CD14-positive monocyte (primary cell): Measurements from ENCODE around the gene CRTC1. TPM values are rescaled to one million over a fixed set of nuclear protein-coding genes. Genes with fewer than 3 reads are reported as not detected.

Source experiments
- DNase-seq, 3 donors: peaks; one replicate each; pipeline ENCODE4 v3.0.0-alpha.2; 2011 to 2022
- H2AFZ ChIP-seq: 2 replicates; pipeline ENCODE4 v1.6.0; 2012; ENCODE audit warnings: mild to moderate bottlenecking, low read depth, low read length, inconsistent platforms; ENCODE audit not compliant: insufficient read depth, poor library complexity, severe bottlenecking
- H3K27ac ChIP-seq, 2 donors: 1 replicate in 1 of 2; 2 replicates in 1 of 2; pipeline ENCODE4 v1.5.1; 2012 to 2013; ENCODE audit warnings: low read length in 2 of 2, control low read depth in 1 of 2, inconsistent platforms in 1 of 2, low read depth in 1 of 2, mild to moderate bottlenecking in 1 of 2
- H3K27me3 ChIP-seq, 2 donors: one replicate each; pipeline versions ENCODE4 v1.6.0 to v1.6.1; 2011 to 2013; ENCODE audit warnings: low read length in 2 of 2; ENCODE audit not compliant: control insufficient read depth in 2 of 2, insufficient read depth in 2 of 2
- H3K36me3 ChIP-seq, 2 donors: replicated peaks in 1 of 2; 1 replicate in 1 of 2; 2 replicates in 1 of 2; pipeline versions ENCODE4 v1.5.1 to v1.6.1; 2012 to 2013; ENCODE audit warnings: low read length in 2 of 2, control low read depth in 1 of 2, inconsistent platforms in 1 of 2, mild to moderate bottlenecking in 1 of 2; ENCODE audit not compliant: insufficient read depth in 2 of 2, control insufficient read depth in 1 of 2
- H3K4me1 ChIP-seq, 2 donors: 1 replicate in 1 of 2; 2 replicates in 1 of 2; pipeline versions ENCODE4 v1.5.1 to v1.6.1; 2012 to 2013; ENCODE audit warnings: low read length in 2 of 2, control low read depth in 1 of 2, inconsistent platforms in 1 of 2, mild to moderate bottlenecking in 1 of 2, moderate library complexity in 1 of 2; ENCODE audit not compliant: insufficient read depth in 2 of 2, control insufficient read depth in 1 of 2
- H3K4me2 ChIP-seq: replicated peaks from 2 replicates; pipeline ENCODE3; 2012; ENCODE audit warnings: low read length, moderate library complexity, mild to moderate bottlenecking; ENCODE audit not compliant: poor library complexity, severe bottlenecking; ENCODE audit errors: extremely low read depth
- H3K4me3 ChIP-seq, 3 experiments: fragments of 200-600 bp in 1 of 3; sonication (generic) in 1 of 3; replicated peaks in 1 of 3; 1 replicate in 2 of 3; 2 replicates in 1 of 3; pipeline ENCODE4 v1.5.1; 2011 to 2013; ENCODE audit warnings: low read length in 3 of 3, mild to moderate bottlenecking in 3 of 3, control low read depth in 2 of 3, low read depth in 2 of 3, inconsistent platforms in 1 of 3, moderate library complexity in 1 of 3
- H3K79me2 ChIP-seq: 2 replicates; pipeline ENCODE4 v1.6.0; 2012; ENCODE audit warnings: mild to moderate bottlenecking, control low read depth, inconsistent platforms, low read length, moderate library complexity; ENCODE audit not compliant: insufficient read depth
- H3K9ac ChIP-seq: 2 replicates; pipeline ENCODE4 v1.6.0; 2017; ENCODE audit warnings: low read length, mild to moderate bottlenecking; ENCODE audit not compliant: insufficient read depth, poor library complexity, severe bottlenecking
- H3K9me3 ChIP-seq, 2 donors: replicated peaks in 1 of 2; 1 replicate in 1 of 2; 2 replicates in 1 of 2; pipeline versions ENCODE4 v1.5.1 to v1.6.1; 2012 to 2013; ENCODE audit warnings: low read length in 2 of 2, control low read depth in 1 of 2; ENCODE audit not compliant: control insufficient read depth in 1 of 2, insufficient read depth in 1 of 2
- H4K20me1 ChIP-seq: 2 replicates; pipeline ENCODE4 v1.6.0; 2012; ENCODE audit warnings: mild to moderate bottlenecking, low read length, control low read depth, moderate library complexity; ENCODE audit not compliant: insufficient read depth
- H3K27ac Mint-ChIP-seq, 7 donors: one replicate each; pipeline ENCODE4 v1.8.0; 2020; ENCODE audit warnings: mild to moderate bottlenecking in 7 of 7, mixed read lengths in 7 of 7, moderate library complexity in 6 of 7, inconsistent platforms in 2 of 7
- H3K27me3 Mint-ChIP-seq, 3 donors: one replicate each; pipeline ENCODE4 v1.8.0; 2021 to 2022; ENCODE audit warnings: low read depth in 3 of 3, mild to moderate bottlenecking in 3 of 3, mixed read lengths in 3 of 3, moderate library complexity in 3 of 3, inconsistent platforms in 1 of 3
- H3K36me3 Mint-ChIP-seq, 2 donors: one replicate each; pipeline ENCODE4 v1.8.0; 2020; ENCODE audit warnings: mixed read lengths in 2 of 2, inconsistent platforms in 1 of 2, mild to moderate bottlenecking in 1 of 2
- H3K4me1 Mint-ChIP-seq: one replicate; pipeline ENCODE4 v1.8.0; 2020; ENCODE audit warnings: mild to moderate bottlenecking, mixed read lengths
- H3K4me3 Mint-ChIP-seq, 2 donors: one replicate each; pipeline ENCODE4 v1.8.0; 2020; ENCODE audit warnings: mild to moderate bottlenecking in 2 of 2, mixed read lengths in 2 of 2, moderate library complexity in 1 of 2
- H3K9me3 Mint-ChIP-seq, 7 donors: one replicate each; pipeline ENCODE4 v1.8.0; 2020 to 2022; ENCODE audit warnings: mixed read lengths in 7 of 7, mild to moderate bottlenecking in 6 of 7, moderate library complexity in 6 of 7, inconsistent platforms in 2 of 7
- WGBS: methylation state at CpG from one replicate; pipeline ENCODE4 v1.1.5; 2013; ENCODE audit warnings: missing lambda C conversion rate; ENCODE audit not compliant: insufficient coverage; 5-methylcytosine and 5-hydroxymethylcytosine counted together
- intact Hi-C, 2 donors: fragments of 100-400 bp; cut with micrococcal nuclease; formaldehyde crosslinking; loops; one replicate each; pipeline versions ENCODE4 v1.15.0 to v1.15.1; 2023
- polyA plus RNA-seq, 3 donors: library from polyadenylated mRNA; depleted of rRNA in 1 of 3; unstranded in 2 of 3; stranded (reverse) in 1 of 3; fragments of 300-500 nt in 2 of 3; fragments of >200 nt in 1 of 3; fragmentation: Illumina TruSeq in 2 of 3; gene quantifications; 1 replicate in 2 of 3; 2 replicates in 1 of 3; pipeline ENCODE4 v1.2.3, GENCODE V29; 2012 to 2021
- TF ChIP-seq, protein P1 (sequence below): fragments of 200-600 bp; IDR thresholded peaks from one replicate; pipeline ENCODE4 v1.8.0; 2022; ENCODE audit warnings: antibody characterized with exemption, mild to moderate bottlenecking

The CRTC1 gene
- polyA plus RNA-seq, 3 donors: 0.28 to 9.2 (median 0.55) TPM

DNA sequence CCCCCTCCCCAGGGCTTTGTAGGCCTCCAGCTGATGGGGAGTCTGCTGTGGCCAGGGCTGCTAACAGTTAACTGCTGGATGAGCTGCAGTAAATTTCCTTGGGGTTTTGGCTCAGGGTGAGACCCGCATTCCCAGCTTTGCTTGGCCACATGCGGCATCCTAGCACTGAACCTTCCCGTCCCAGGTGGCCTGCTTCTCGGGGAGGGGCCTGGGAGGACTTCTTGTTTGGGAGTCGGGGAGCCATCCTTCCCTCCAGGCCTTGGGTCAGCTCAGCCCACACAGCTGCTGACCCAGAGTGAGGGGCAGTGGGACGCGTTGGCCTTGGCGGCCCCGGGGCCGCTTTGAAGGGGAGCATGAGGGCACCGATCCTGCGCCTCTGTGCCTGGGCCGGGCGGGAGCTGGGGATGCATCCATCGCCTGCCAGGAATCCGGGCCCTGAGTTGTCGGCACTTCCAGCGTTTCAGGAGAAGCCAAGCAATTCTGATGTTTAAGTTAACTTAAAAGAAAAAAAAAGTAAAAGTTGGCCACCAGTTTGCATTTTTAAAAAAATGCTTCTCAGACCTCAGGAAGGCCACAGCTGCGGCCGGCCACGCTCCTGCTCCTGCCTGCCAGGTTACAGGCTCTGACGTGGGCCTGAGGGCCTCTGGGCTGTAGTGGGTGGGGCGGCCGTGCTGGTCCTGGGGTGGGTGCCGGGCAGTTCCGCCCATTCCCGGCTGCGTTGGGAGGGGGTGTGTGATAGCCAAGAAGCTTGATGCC lies 27.7 kb downstream of the CRTC1 start:
- Histone ChIP-seq H3K79me2 (peaks cover 40% of the 10 kb centered on the region), H2AFZ (no peak overlapping the region), H4K20me1 (peaks cover 95% of the 10 kb centered on the region), H3K4me2 (no peak overlapping the region), H3K9ac (no peak overlapping the region), H3K27me3 (no peaks in the 10 kb centered on the region), H3K9me3 (no peaks in the 10 kb centered on the region), H3K4me1 (peaks cover 6 to 8% of the 10 kb centered on the region in 2 donors), H3K36me3 (peaks cover 0 to 16% of the 10 kb centered on the region in 2 donors), H3K4me3 (no peak overlapping the region), H3K27ac (no peak overlapping the region)
- H3K4me3 Mint-ChIP-seq: no peak overlapping the region
- DNase-seq: no peak
- no peaks in the 10 kb centered on the region for H3K9me3 Mint-ChIP-seq
- H3K36me3 Mint-ChIP-seq: peaks cover 5 to 17% of the 10 kb centered on the region in 2 donors
- WGBS: 95% methylated on average over 22 of the region's 28 CpGs
- intact Hi-C loops: no loop called here
- TF ChIP-seq, protein P1, sequence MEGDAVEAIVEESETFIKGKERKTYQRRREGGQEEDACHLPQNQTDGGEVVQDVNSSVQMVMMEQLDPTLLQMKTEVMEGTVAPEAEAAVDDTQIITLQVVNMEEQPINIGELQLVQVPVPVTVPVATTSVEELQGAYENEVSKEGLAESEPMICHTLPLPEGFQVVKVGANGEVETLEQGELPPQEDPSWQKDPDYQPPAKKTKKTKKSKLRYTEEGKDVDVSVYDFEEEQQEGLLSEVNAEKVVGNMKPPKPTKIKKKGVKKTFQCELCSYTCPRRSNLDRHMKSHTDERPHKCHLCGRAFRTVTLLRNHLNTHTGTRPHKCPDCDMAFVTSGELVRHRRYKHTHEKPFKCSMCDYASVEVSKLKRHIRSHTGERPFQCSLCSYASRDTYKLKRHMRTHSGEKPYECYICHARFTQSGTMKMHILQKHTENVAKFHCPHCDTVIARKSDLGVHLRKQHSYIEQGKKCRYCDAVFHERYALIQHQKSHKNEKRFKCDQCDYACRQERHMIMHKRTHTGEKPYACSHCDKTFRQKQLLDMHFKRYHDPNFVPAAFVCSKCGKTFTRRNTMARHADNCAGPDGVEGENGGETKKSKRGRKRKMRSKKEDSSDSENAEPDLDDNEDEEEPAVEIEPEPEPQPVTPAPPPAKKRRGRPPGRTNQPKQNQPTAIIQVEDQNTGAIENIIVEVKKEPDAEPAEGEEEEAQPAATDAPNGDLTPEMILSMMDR: no peak
- peaks cover 0 to 5% (median 3%) of the 10 kb centered on the region in 3 donors for H3K27me3 Mint-ChIP-seq
- peak overlapping the region in 1 of 7 donors; percentile 11 for H3K27ac Mint-ChIP-seq
- peaks cover 8% of the 10 kb centered on the region for H3K4me1 Mint-ChIP-seq

DNA sequence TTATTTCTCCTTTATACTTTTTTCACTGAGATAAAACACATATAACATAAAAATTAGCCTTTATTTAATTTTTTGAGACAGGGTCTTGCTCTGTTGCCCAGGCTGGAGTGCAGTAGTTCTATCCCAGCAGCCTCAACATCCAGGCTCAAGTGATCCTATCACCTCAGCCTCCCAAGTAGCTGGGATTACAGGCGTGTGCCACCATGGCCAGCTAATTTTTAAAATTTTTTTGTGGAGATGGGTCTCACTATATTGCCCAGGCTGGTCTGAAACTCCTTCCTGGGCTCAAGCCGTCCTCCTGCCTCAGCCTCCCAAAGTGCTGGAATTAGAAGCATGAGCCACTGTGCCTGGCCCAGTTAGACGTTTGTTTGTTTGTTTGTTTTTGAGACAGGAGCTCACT lies 28.4 kb downstream of the CRTC1 start:
- intact Hi-C loops: no loop called here
- Histone ChIP-seq H3K4me3 (no peak overlapping the region), H3K27me3 (no peaks in the 10 kb centered on the region), H3K79me2 (peaks cover 34% of the 10 kb centered on the region), H3K9ac (no peak overlapping the region), H4K20me1 (peaks cover 95% of the 10 kb centered on the region), H3K36me3 (peaks cover 0 to 16% of the 10 kb centered on the region in 2 donors), H3K27ac (no peak overlapping the region), H3K4me1 (peaks cover 6 to 8% of the 10 kb centered on the region in 2 donors), H3K9me3 (no peaks in the 10 kb centered on the region), H3K4me2 (no peak overlapping the region), H2AFZ (no peak overlapping the region)
- Mint-ChIP-seq H3K27me3 (peaks cover 0 to 5% (median 3%) of the 10 kb centered on the region in 3 donors), H3K4me1 (peaks cover 13% of the 10 kb centered on the region), H3K27ac (no peak overlapping the region), H3K36me3 (peaks cover 6 to 22% of the 10 kb centered on the region in 2 donors), H3K9me3 (no peaks in the 10 kb centered on the region), H3K4me3 (no peak overlapping the region)
- no peak for DNase-seq
- TF ChIP-seq, protein P1: no peak
- no CpG with 5 or more reads among the region's 3 CpGs for WGBS
